Nephron progenitor cell (in vitro differentiated cells): Measurements from ENCODE around the gene BRPF1.

ENCODE experiments used
- DNase-seq: peaks from one replicate; pipeline ENCODE4 v3.0.0; 2021
- H3K27ac Mint-ChIP-seq: 2 replicates; pipeline ENCODE4 v1.8.0; 2021; ENCODE audit warnings: mild to moderate bottlenecking, moderate library complexity, mixed read lengths
- H3K27me3 Mint-ChIP-seq: 2 replicates; pipeline ENCODE4 v1.8.0; 2021; ENCODE audit warnings: mild to moderate bottlenecking, low read depth, mixed read lengths; ENCODE audit not compliant: poor library complexity
- H3K36me3 Mint-ChIP-seq: 2 replicates; pipeline ENCODE4 v1.8.0; 2021; ENCODE audit warnings: low read depth, mixed read lengths
- H3K4me1 Mint-ChIP-seq: 2 replicates; pipeline ENCODE4 v1.8.0; 2021; ENCODE audit warnings: mixed read lengths
- H3K4me3 Mint-ChIP-seq: 2 replicates; pipeline ENCODE4 v1.8.0; 2021; ENCODE audit warnings: mild to moderate bottlenecking, moderate library complexity, mixed read lengths
- H3K9me3 Mint-ChIP-seq: 2 replicates; pipeline ENCODE4 v1.8.0; 2021; ENCODE audit warnings: mild to moderate bottlenecking, moderate library complexity, mixed read lengths
- CTCF ChIP-seq: fragments of 200-600 bp; sonication (generic); IDR thresholded peaks from 2 replicates; pipeline ENCODE4 v1.5.0; 2021; ENCODE audit warnings: antibody characterized with exemption

BRPF1 gene

GRCh38 chr3:9786209-9786739, 54.7 kb downstream of the BRPF1 start:
- H3K4me3 Mint-ChIP-seq: no peak overlapping the region
- no peaks in the 10 kb centered on the region for H3K9me3 Mint-ChIP-seq
- no peak for DNase-seq
- TF ChIP-seq CTCF: no peak
- no peak overlapping the region for H3K27ac Mint-ChIP-seq
- peaks cover 77% of the 10 kb centered on the region for H3K36me3 Mint-ChIP-seq
- H3K4me1 Mint-ChIP-seq: peaks cover 5% of the 10 kb centered on the region
- H3K27me3 Mint-ChIP-seq: no peaks in the 10 kb centered on the region

- H3K4me1 Mint-ChIP-seq: peaks cover 10% of the 10 kb centered on the region
- no peak for DNase-seq
Measured at GRCh38 chr3:9786825-9787669, 55.5 kb downstream of the BRPF1 start.

GRCh38 chr3:9787714-9788113, 56.2 kb downstream of the BRPF1 start:
- H3K4me1 Mint-ChIP-seq: peaks cover 7% of the 10 kb centered on the region
- peak overlapping the region; percentile 58 for H3K27ac Mint-ChIP-seq
- H3K36me3 Mint-ChIP-seq: peaks cover 66% of the 10 kb centered on the region
- DNase-seq: no peak
- H3K9me3 Mint-ChIP-seq: no peaks in the 10 kb centered on the region
- no peak for TF ChIP-seq CTCF
- no peaks in the 10 kb centered on the region for H3K27me3 Mint-ChIP-seq
- H3K4me3 Mint-ChIP-seq: no peak overlapping the region

More at GRCh38 chr3:9786825-9787669, 55.5 kb downstream of the BRPF1 start:
- Mint-ChIP-seq H3K27me3 (no peaks in the 10 kb centered on the region), H3K4me3 (no peak overlapping the region), H3K9me3 (no peaks in the 10 kb centered on the region), H3K36me3 (peaks cover 73% of the 10 kb centered on the region), H3K27ac (no peak overlapping the region)
- TF ChIP-seq CTCF: peak; percentile 27

GRCh38 chr3:9791127-9791526, 59.6 kb downstream of the BRPF1 start:
- H3K9me3 Mint-ChIP-seq: no peaks in the 10 kb centered on the region
- H3K27me3 Mint-ChIP-seq: no peaks in the 10 kb centered on the region
- H3K4me1 Mint-ChIP-seq: peaks cover 26% of the 10 kb centered on the region
- peak overlapping the region; percentile 98 for H3K4me3 Mint-ChIP-seq
- H3K27ac Mint-ChIP-seq: no peak overlapping the region
- peaks cover 51% of the 10 kb centered on the region for H3K36me3 Mint-ChIP-seq
- TF ChIP-seq CTCF: no peak
- DNase-seq: no peak

- Mint-ChIP-seq H3K4me3 (peak overlapping the region; percentile 98), H3K36me3 (peaks cover 44% of the 10 kb centered on the region), H3K27ac (peak overlapping the region; percentile 100), H3K9me3 (no peaks in the 10 kb centered on the region), H3K27me3 (no peaks in the 10 kb centered on the region), H3K4me1 (peaks cover 26% of the 10 kb centered on the region)
- no peak for DNase-seq
- no peak for TF ChIP-seq CTCF
Measured at GRCh38 chr3:9791790-9792404, 60.4 kb downstream of the BRPF1 start.
